Skeletal muscle tissue (tissue), 4 donors: ENCODE results near the gene ZSCAN5C. TPM values are rescaled to one million over a fixed set of nuclear protein-coding genes. Genes with fewer than 3 reads are reported as not detected.
"Not testable (repeated sequence)": the region's sequence is repeated elsewhere in the genome, so short reads cannot be mapped to it uniquely, and the experiment has no call there.

Experiments used
- H3K27ac ChIP-seq: one replicate; pipeline ENCODE4 v1.7.0; 2013; ENCODE audit warnings: mild to moderate bottlenecking, low read depth, low read length, inconsistent platforms
- H3K27me3 ChIP-seq, 3 donors: one replicate each; pipeline ENCODE4 v1.7.0; 2013; ENCODE audit warnings: low read length in 3 of 3; ENCODE audit not compliant: control insufficient read depth in 3 of 3, insufficient read depth in 3 of 3
- H3K36me3 ChIP-seq, 3 donors: one replicate each; pipeline ENCODE4 v1.7.0; 2013; ENCODE audit warnings: low read length in 3 of 3; ENCODE audit not compliant: control insufficient read depth in 3 of 3, insufficient read depth in 3 of 3
- H3K4me1 ChIP-seq, 3 donors: one replicate each; pipeline ENCODE4 v1.7.0; 2013; ENCODE audit warnings: low read length in 3 of 3, mild to moderate bottlenecking in 3 of 3; ENCODE audit not compliant: control insufficient read depth in 3 of 3, insufficient read depth in 3 of 3
- H3K4me3 ChIP-seq, 3 donors: one replicate each; pipeline ENCODE4 v1.7.0; 2013; ENCODE audit warnings: low read length in 3 of 3
- H3K9ac ChIP-seq, 3 donors: one replicate each; pipeline ENCODE4 v1.7.0; 2013; ENCODE audit warnings: low read length in 3 of 3, mild to moderate bottlenecking in 3 of 3, moderate library complexity in 2 of 3, low read depth in 1 of 3
- H3K9me3 ChIP-seq, 3 donors: one replicate each; pipeline ENCODE4 v1.7.0; 2013; ENCODE audit warnings: low read length in 3 of 3; ENCODE audit not compliant: control insufficient read depth in 3 of 3
- total RNA-seq: library from RNA; depleted of rRNA; stranded (reverse); fragments of >200 nt; gene quantifications from one replicate; pipeline ENCODE4 v1.2.3, GENCODE V29; 2014
- donor health status: Osteomylitis.

ZSCAN5C gene
- total RNA-seq, 1 donor from 2014 or later, result not detected

- no peaks in the 10 kb centered on the region for H3K36me3 ChIP-seq
Measured at GRCh38 chr19:56191115-56191514, 11.0 kb upstream of the ZSCAN5C start.

GRCh38 chr19:56191711-56192110 lies 10.4 kb upstream of the ZSCAN5C start:
- Histone ChIP-seq H3K27ac (no peak overlapping the region), H3K4me1 (no peaks in the 10 kb centered on the region), H3K4me3 (no peak overlapping the region), H3K9me3 (no peaks in the 10 kb centered on the region), H3K27me3 (peaks cover 0 to 3% (median 0%) of the 10 kb centered on the region in 3 donors), H3K36me3 (no peaks in the 10 kb centered on the region), H3K9ac (no peak overlapping the region)

More at GRCh38 chr19:56191115-56191514, 11.0 kb upstream of the ZSCAN5C start:
- peaks cover 0 to 3% (median 0%) of the 10 kb centered on the region in 3 donors for H3K27me3 ChIP-seq
- no peak overlapping the region for H3K9ac ChIP-seq
- H3K9me3 ChIP-seq, result no peaks in the 10 kb centered on the region
- no peaks in the 10 kb centered on the region for H3K4me1 ChIP-seq
- H3K4me3 ChIP-seq, result no peak overlapping the region
- H3K27ac ChIP-seq, result no peak overlapping the region

- Histone ChIP-seq H3K27me3 (no peaks in the 10 kb centered on the region), H3K4me1 (no peaks in the 10 kb centered on the region), H3K36me3 (no peaks in the 10 kb centered on the region), H3K27ac (no peak overlapping the region), H3K9me3 (no peaks in the 10 kb centered on the region), H3K4me3 (no peak overlapping the region), H3K9ac (no peak overlapping the region)
Measured at GRCh38 chr19:56193981-56194640, 8.0 kb upstream of the ZSCAN5C start.

GRCh38 chr19:56197646-56198045 lies 4.4 kb upstream of the ZSCAN5C start, which contains the start of gene ZSCAN5B:
TSS of gene ZSCAN5B (minus strand) at chr19:56197783. CDS start at chr19:56193052, 4,731 bp downstream.
- not testable (repeated sequence) for H3K36me3 ChIP-seq, H3K4me3 ChIP-seq, H3K4me1 ChIP-seq, H3K27ac ChIP-seq, H3K27me3 ChIP-seq, H3K9me3 ChIP-seq, H3K9ac ChIP-seq

GRCh38 chr19:56199687-56200086 lies 2.4 kb upstream of the ZSCAN5C start:
- no peak overlapping the region for H3K9ac ChIP-seq

GRCh38 chr19:56207581-56207980 lies 5.5 kb downstream of the ZSCAN5C start:
- not testable (repeated sequence) for H3K9ac ChIP-seq, H3K27ac ChIP-seq, H3K4me1 ChIP-seq, H3K36me3 ChIP-seq, H3K9me3 ChIP-seq, H3K27me3 ChIP-seq, H3K4me3 ChIP-seq

More at GRCh38 chr19:56199687-56200086, 2.4 kb upstream of the ZSCAN5C start:
- Histone ChIP-seq H3K9me3 (no peaks in the 10 kb centered on the region), H3K36me3 (no peaks in the 10 kb centered on the region), H3K27me3 (no peaks in the 10 kb centered on the region), H3K27ac (no peak overlapping the region), H3K4me1 (no peaks in the 10 kb centered on the region), H3K4me3 (no peak overlapping the region)

GRCh38 chr19:56209091-56209490 lies 7.0 kb downstream of the ZSCAN5C start:
- Histone ChIP-seq H3K36me3 (no peaks in the 10 kb centered on the region), H3K9ac (no peak overlapping the region), H3K4me1 (no peaks in the 10 kb centered on the region), H3K4me3 (no peak overlapping the region), H3K9me3 (no peaks in the 10 kb centered on the region), H3K27ac (no peak overlapping the region), H3K27me3 (no peaks in the 10 kb centered on the region)

GRCh38 chr19:56210036-56210435 lies 8.0 kb downstream of the ZSCAN5C start:
- H3K9ac ChIP-seq, H3K27me3 ChIP-seq, H3K4me3 ChIP-seq, H3K27ac ChIP-seq, H3K4me1 ChIP-seq, H3K9me3 ChIP-seq, H3K36me3 ChIP-seq: not testable (repeated sequence)

GRCh38 chr19:56211718-56212117 lies 9.6 kb downstream of the ZSCAN5C start:
- H3K4me1 ChIP-seq, result no peaks in the 10 kb centered on the region
- no peak overlapping the region for H3K9ac ChIP-seq
- no peaks in the 10 kb centered on the region for H3K9me3 ChIP-seq
- H3K27me3 ChIP-seq, result peaks cover 0 to 5% (median 4%) of the 10 kb centered on the region in 3 donors
- no peak overlapping the region for H3K4me3 ChIP-seq
- no peaks in the 10 kb centered on the region for H3K36me3 ChIP-seq
- no peak overlapping the region for H3K27ac ChIP-seq

GRCh38 chr19:56217039-56217949 lies 15.2 kb downstream of the ZSCAN5C start:
- Histone ChIP-seq H3K4me1 (peaks cover 5 to 8% (median 7%) of the 10 kb centered on the region in 3 donors), H3K27me3 (peaks cover 5 to 14% (median 10%) of the 10 kb centered on the region in 3 donors), H3K9ac (peak overlapping the region in 2 of 3 donors; percentile 33 to 63), H3K4me3 (peak overlapping the region; percentile 45 to 63 (median 49)), H3K27ac (no peak overlapping the region), H3K36me3 (peaks cover 0 to 3% (median 0%) of the 10 kb centered on the region in 3 donors), H3K9me3 (no peaks in the 10 kb centered on the region)
